GM19035 (cell line): ENCODE data around the gene FAM210B.
"Not testable (repeated sequence)": the region's sequence is repeated elsewhere in the genome, so short reads cannot be mapped to it uniquely, and the experiment has no call there.

ENCODE experiments used
- ATAC-seq: cut with Tn5 transposase; IDR thresholded peaks from one replicate; pipeline ENCODE4 v1.9.1; 2021; ENCODE audit not compliant: unreplicated experiment

Gene FAM210B, protein sequence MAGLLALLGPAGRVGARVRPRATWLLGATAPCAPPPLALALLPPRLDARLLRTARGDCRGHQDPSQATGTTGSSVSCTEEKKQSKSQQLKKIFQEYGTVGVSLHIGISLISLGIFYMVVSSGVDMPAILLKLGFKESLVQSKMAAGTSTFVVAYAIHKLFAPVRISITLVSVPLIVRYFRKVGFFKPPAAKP

DNA sequence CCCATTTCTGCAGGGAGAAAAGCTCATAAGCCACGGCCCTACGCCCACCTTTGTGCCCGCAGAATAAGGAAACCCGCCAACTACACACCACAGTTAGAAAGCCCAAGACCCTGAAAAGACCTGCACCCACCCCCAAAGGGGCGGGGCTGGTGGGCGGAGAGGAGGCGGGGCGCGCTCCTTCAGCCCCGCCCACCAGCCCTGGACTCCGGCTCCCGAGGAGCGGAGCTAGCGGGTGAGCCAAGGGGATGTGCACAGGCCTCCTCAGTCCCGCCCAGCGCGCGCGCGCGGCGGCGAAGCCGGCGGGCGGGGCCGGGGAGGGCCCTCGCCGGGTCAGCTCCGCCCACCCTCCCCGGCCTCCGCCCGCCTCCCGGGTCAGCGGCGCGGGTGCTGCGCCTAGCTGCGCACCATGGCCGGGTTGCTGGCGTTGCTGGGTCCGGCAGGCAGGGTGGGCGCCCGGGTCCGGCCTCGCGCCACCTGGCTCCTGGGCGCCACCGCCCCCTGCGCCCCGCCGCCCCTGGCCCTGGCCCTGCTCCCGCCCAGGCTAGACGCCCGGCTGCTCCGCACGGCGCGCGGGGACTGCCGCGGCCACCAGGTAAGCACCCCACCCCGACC, at the start of gene FAM210B:
TSS of gene FAM210B (plus strand) at position 375 of the 612 bp plus-strand sequence. CDS start at position 407, 32 bp downstream.
- peak; percentile 96 for ATAC-seq

DNA sequence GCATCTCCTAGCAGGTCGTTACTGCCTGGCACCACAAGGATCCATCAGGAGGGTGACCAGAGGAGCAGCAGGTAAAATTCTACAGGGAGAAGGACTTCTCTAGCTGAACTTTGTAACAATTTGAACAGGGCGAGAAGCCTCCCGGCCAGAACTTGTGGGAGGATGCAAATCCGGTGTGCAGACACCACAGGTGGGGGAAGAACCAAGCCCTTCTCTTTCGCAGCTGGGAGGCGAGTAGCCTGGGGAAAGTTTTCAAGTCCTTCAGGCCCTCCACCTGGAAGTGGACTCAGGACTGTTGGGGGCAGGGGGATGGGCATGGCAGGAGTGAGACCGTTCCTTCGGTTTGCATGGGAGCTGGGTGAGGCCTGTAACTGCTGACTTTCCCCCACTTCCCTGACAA, 42.7 kb upstream of the FAM210B start:
- no peak for ATAC-seq

DNA sequence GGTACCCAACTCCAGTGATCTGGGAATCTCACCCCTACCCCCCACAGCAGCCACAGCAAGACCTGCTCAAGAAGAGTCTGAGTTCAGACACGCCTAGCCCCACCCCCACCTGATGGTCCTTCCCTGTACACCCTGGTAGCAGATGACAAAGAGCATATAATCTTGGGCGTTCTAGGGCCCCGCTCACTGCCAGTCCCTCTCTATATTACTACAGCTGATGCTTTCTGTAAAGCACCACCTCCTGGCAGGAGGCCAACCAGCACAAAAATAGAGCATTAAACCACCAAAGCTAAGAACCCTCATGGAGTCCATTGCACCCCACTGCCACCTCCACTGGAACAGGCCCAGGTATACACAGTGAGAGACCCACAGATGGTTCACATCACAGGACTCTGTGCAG, 42.3 kb upstream of the FAM210B start:
- no peak for ATAC-seq

DNA sequence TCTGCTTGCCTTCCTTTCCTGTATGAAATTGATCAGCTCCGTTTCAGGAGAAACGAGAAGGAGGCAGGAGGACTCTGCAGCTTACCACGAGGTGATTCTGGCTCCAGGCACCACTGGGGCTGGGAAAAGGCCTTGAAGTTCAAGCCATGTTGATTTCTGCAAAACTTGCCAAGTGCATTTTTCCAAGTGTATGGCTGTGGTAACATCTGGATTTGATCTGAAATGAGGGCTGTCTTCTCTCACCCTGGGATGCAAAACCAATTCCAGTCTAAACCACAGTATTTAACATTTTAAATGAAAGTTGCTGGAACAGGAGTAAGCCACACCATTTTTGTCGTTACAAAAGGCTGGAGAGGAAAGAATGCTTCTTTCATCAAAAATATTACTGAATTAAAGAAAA, 36.1 kb upstream of the FAM210B start:
- ATAC-seq: no peak

DNA sequence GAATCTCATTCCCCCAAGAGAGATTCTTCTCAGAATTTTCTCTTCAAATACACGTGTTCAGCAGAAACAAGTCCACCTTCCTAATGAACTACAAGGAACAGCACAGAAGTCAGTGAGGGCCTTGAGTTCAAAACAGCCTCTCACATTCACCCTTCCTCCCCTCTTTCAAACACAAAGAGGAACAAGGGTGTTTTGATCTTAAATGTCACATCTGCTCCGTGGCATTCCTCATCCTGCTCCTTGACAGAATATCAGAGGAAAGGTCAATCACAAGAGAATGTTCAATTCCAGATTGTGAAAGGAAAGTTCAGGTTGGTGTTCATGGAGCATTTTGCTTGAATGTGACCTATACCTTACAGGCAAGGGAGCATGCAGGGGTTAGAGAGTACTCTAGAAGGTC, 35.6 kb upstream of the FAM210B start:
- ATAC-seq: no peak

DNA sequence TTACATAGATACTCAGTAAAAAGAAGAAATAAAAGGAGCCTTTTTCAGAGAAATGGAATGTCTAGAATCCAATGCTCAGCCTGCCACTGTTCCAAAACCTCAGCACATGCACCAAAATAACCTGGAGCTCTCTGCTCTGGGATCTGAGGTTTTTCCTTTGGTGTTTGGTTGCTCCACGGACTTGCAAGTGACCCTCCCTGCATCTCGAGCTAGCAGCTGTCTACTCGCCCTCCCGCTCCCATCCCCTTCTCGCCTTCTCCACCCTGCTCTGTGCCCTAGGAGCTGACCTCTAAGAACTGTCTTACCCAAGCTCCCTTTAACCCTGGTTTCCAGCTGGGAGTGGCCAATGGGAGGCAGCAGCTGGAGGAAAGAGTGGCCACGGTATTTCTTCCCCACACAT, 35.1 kb upstream of the FAM210B start:
- no peak for ATAC-seq

DNA sequence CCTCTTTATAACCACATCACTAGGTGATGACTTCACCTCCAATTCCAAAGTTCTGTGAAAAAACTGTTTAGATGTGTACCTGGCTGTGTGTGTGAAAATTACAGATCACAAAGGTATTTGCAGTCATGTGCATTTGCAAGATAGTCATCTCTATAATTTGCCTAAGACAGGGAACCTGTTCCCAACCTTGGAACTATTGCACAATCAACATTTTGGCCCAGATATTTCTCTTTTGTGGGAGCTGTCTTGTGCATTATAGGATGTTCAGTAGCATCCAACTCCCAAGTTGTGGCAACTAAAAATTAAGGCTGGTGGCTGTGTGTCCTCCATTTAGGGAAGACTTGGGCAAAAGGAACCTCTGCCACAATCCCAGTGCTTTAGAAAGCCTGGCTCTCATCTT, 34.0 kb upstream of the FAM210B start:
- no peak for ATAC-seq

DNA sequence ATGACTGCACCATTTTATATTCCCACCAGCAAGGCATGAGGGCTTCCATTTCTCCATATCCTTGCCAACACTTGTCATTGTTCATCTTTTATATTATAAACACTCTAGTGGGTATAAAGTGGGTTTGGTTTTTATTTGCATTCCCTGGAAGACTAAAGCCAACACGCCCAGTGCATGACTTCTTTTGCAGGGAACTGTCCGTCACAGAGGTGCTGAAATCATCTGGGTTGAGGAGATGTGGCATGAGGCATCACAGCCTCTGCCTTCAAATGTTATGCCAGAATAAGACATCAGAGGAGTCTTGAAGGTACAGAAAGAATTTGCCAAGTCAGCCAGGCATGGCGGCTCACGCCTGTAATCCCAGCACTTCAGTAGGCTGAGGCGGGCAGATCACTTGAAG, 29.9 kb upstream of the FAM210B start:
- ATAC-seq: no peak

DNA sequence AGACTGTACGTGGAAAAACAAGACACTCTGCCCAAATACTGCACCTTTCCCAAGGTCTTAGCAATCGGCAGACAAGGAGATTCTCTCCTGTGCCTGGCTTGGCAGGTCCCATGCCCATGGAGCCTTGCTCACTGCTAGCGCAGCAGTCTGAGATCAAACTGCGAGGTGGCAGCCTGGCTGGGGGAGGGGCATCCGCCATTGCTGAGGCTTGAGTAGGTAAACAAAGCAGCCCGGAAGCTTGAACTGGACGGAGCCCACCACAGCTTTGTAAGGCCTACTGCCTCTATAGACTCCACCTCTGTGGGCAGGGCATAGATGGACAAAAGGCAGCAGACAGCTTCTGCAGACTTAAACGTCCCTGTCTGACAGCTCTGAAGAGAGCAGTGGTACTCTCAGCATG, 22.1 kb upstream of the FAM210B start:
- ATAC-seq: not testable (repeated sequence)

DNA sequence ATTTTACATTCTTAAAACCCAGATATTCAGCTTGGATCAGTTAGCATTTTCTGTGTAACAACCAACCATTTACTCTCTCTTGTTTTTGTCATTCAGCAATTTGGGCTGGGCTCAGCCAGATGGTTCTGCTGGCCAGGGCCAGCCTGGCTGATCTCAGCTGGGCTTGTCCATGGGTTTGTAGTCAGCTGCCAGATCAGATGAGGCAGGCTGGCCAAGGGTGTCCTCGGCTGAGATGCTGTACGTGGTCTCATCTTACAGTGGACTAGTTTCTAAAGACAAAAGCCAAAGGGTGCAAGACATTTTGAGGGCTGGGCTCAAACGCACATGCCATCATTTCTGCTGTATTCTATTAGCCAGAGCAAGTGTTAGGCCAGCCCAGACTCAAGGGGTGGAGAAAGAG, 16.0 kb upstream of the FAM210B start:
- no peak for ATAC-seq

DNA sequence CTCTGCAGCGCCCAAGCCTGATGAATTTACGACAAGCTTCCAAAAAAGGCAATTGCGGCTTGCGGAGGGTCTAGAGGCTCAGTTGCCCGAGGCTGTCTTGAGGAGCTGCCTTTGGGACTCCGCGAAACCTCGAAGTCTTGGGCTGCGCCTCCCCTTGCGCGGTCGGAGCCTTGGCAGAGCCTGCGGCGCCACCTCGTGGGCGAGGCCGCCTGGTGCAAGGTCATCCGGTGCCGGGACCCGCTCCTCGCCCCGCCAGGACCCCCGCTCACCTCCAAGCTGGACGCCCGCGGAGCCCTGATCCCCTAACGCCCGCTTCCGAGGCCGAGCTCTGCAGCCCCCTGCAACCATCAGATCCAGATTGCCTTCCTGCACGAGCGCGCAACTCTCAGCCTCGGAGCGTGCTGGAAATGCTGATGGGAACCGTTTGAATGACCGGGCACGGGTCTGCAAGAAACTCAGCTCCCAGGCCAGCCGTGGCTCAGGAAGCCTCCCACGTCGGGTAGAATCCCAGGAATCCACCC, 14.9 kb upstream of the FAM210B start:
- ATAC-seq: no peak

DNA sequence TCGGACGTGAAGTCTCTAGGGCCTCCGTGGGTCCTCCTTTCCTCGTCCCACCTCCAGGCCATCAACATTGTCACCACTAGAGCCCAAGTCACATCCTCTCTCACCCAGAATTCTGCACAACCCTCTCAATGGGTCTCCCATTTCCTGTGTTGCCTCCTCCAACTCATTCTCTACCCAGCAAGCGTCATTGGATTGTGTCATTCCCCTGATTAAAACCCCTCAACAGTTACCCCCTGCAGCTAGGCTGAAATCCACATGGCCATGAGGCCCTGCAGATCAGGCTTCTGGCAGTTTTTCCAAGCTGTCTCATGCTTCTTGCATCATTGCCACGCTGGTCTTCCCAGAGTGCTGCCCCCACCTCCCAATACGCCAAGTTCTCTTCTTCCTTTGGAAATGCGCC, 12.9 kb upstream of the FAM210B start:
- no peak for ATAC-seq

DNA sequence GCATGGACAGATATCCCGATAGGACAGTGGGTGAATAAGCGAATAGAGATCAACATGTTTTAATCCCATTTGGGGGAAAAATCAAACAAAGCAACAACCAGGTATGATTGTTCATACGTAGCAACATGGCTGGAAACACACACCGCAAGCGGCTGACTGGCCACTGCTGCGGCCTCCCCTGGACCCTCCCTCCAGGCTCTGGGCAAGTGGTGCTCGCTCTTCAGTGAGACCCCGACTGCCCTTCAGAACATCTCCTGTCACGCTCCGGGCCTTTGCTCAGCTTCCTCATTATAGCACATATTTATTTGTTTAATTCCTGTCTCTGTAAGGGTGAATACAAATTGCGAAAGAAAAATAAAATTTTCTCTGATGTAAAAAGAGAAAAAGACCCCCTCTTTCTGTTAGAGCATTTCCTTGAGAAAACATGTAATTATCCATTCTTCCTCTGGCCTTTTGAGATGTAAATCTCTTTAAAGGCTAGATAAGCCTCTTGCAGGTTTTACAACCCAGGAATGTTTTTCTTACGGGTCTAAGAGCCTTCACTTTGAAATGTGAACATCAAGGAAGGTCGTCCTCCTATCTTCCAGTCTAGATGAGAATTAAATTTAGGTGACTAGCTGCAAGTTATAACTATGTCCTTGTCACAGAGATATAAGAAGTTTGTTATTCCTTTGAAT, 11.0 kb upstream of the FAM210B start:
- no peak for ATAC-seq

DNA sequence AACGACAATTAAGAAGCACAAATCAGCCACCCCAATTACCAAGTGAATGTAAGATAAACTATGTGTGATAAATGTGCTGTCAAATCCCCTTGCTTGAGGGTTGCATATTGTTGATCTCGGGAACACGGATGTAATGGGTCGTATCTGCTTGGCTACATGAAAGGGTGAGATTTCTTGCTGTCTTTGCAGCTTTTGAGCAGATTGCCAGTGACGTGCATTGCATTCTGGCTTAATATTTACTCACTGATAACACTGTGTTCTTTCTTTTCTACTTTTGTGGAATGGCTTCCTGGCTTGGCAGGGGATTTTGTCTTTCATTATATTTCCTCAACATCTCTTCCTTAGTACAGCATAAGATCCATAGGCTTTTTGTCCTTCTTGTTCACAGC, 10.5 kb upstream of the FAM210B start:
- ATAC-seq: no peak

DNA sequence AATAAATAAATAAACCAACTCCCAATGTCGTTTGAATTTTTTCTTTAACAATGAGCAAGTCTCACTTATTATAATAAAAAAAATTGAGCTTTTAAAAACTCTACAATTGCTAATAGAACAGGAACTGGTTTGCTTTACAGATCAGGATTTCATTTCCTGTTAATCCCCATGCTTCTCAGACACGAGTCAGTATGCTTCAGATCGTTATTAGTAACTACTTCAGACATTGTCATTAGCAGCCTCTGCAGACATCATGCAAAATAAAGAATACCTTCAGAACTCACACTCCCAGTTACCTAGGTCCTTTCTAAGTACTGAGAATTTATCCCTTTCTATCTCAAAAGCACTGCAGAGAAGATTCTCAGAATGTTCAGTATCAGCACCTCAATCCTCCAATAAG, 10.0 kb upstream of the FAM210B start:
- no peak for ATAC-seq

DNA sequence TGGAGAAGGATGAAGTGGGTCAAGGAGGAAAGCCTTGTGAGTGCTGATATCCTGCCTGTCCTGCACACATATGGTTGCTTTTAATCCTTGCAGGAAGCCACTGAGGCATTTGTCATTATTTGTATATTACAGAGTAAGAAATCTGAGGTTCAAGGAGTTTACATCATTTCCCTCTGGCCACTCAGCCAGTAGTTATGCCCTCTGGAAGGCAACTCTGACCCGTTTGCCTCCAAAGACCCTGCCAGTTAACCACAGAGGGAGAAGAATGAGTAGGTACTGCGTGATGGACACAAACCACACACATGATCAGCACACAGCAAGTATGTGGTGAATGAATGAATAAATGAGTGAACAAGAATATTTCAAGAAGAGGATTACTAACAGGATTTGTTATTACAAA, 7.9 kb upstream of the FAM210B start:
- no peak for ATAC-seq

DNA sequence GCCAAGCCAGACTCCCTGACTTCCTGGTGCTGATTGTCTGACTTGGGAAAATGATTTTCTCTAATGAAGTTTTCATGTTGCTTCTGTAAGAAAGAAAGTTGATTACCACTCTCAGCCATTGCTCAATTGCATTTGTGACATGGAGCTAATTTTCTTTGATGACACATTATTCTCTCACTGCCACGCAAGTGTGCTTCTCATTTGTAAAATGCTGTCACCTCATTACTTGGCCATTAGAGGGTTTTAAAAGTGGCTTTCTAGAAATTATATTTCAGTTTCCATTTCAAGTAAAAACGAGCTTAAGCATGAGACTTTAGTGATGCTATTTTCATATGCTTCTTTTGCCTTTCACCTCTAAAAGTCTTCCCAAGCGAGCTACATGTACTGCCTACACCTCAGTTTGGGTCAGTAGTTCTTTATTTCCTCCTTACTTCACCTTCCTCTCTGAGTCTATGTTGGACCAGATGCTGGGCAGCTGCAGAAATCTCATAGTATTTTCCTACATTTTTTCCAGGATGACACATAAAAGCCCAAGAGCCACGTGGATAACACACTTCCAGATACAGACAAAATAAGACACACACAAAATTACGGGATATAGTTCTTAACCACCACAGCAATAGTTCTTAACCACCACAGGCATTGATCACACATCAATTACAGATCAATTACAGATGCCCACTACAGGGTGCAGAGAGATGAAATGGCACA, 6.3 kb upstream of the FAM210B start:
- no peak for ATAC-seq

DNA sequence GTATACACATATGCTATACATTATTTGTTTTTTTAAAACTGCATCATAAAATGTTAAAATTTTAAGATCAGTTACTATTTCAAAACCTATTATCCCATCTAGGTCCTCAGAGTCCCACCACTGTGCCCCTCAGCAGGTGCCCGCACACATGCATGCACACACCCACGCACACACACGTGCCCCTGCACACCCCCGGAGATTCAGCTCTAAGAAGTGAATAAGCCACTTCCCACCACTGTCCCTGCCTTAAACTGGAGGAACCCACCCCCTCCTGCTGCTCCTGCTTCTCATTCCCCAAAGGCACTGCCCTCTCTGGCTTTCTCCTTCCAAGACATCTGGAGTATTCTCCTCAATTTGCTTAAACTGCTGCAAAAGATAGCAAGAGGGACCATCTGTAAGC, 5.4 kb upstream of the FAM210B start:
- ATAC-seq: no peak

DNA sequence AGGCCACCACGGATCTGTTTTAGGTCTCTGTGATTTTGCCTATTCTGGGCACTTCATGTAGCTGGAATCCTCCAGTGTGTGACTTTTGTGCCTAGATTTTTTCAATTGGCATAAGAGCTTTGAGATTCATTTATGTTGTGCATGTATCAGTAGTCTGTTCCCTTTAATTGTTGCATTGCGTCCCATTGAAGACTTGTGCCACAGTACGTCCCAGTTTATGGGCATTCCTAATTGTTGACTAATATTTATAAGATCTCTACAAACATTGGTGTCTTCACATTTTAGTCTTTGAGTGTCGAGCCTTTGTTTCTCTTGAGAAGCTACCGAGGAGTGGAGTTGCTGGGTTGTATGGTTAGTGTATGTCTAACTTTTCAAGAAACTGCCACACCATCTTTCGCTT, 704 bp upstream of the FAM210B start:
- ATAC-seq: no peak

DNA sequence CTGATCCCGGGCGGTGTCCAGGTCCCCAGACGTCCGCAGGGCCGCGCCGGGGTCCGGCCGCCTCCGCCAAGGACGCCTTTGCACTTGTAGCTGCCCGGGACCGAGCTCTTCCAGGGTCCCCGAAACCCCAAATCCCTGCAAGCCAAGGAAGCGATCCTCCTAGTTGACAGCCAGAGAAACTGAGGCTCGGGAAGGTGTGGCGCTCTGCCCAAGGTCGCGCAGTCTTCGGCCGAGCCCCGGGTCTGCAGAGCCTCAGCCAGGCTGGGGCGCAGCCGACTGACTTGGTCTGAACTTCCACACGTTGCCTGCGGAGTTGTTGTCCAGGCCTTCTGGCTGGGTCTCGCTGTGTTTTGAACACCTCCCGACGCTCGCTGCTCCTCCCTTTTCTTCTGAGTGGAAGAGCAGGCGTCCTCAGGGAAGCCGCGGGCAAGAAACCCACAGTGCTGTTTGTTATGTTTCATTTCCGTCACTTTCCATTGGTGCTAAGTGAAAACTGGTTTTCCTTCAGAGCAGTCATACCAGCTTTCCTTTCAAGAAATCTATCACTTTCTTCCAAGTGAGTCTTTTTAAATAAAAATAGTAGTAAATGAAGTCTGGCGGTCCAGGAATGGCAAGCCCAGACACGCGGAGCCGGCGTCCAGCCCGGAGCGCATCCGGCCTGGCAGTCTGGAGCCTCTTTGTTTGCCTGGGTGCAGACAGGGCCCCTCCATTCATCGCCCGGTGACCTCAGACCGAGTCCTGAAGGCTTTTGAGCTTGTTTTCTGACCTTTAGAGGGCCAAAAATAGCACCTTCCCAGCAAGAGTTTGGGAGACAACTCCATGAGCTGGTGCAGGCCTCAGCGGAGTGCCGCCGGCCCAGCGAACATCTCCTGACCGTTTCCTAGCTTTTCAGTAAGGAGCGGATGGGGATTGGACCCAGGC, 698 bp downstream of the FAM210B start:
- peak; percentile 15 for ATAC-seq
